GM21381 (cell line): Measurements from ENCODE around the gene FMO5.
A peak's percentile ranks its signal among the peaks of the same experiment; 100 is the strongest.
"Not testable (repeated sequence)": the region's sequence is repeated elsewhere in the genome, so short reads cannot be mapped to it uniquely, and the experiment has no call there.

Source experiments
- ATAC-seq: cut with Tn5 transposase; IDR thresholded peaks from one replicate; pipeline ENCODE4 v1.9.1; 2021; ENCODE audit warnings: mild to moderate bottlenecking, moderate library complexity; ENCODE audit not compliant: unreplicated experiment

Gene FMO5

DNA sequence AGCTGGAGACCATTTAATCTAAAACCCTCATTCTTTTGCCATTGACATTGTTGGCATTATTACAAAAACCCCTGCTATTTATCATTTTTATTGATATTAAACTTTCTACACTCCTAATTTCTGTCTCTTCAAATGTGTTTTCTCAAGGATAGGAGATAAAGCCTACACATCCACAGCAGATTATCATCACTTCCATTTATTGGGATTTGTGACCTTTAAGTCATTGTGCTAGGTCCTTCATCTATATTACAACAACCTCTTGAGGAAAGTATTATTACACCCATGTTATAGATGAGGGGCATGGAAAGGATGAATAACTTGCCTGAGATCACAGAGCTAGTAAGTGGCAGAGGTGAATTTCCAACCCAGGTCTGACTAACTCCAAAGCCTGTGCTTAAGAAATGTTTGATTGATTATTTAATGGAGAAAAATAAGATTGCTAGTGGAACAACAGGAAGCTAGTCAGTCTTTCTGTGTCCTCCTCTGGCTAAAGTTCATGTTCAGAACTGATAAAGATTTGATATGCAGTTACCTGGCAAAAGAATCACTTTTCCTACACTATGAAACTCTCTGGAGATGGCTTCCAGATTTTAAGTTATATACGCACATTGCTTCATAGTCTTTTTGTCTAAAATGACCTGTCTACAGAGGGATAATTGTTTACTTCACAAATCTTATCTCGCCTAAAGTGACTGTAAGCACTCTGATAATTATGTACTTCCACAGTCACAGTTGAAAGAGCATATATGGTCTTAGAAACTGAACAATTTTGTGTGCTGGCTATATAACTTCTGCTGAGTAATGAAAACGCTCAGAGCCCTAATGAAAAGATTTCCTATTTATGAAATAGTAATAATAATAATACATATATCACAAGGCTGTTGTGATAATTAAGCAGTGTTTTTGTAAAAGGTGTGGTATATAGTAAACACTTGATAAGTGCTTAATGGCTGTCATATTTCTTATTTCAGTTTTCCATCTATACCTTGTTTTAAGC lies 15.0 kb downstream of the FMO5 start:
- no peak for ATAC-seq

DNA sequence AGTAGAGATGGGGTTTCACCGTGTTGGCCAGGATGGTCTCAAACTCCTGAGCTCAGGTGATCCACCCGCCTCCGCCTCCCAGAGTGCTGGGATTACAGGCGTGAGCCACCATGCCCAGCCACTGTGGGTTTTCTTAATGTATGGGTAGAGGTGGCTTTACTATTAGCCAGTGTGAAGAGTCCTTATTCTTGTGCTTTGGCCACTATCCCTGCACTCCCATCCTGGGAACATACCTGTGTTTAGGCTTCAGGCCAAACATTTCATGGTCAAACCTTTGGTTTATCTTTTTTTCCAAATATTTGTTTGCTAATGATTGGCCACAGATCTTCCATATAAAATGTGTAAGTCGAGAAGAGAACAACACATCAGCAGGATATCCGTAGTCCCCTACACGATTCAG lies 16.5 kb downstream of the FMO5 start:
- ATAC-seq: no peak

DNA sequence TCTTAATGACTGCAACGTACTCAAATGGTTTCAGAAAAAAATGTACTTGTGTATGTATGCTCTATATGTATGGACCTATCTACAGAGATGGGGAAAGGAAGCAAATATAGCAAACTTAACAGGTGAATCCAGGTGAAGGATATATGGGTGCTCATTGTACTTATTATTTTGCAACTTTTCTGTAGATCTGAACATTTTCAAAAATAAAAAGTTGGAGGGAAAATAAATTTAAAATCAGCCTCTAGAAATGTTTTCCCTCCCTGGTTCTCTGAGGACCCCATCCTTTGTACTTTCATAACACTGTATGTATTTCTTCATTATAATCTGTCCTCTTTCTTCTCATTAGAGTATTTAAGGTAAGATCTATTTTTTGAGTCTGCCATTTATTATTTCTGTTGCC lies 17.9 kb downstream of the FMO5 start:
- ATAC-seq: no peak

DNA sequence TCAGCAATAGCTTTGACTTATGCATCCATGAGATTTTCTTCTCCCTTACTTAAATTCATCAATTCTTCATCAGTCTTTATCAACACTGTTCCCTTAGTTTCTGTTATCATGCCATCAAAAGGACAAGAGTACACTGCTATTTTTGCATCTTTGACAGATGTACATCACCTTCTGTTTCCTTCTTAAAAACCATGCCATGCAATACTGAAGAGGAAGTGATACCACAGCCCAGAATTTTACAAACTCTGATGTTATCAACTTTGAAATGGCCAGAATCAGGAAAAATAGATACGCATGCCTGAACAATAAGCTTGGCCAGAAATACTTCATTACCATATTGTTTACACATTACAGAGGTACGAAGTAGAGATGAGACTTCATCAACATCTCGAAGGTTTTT lies 21.1 kb downstream of the FMO5 start:
- ATAC-seq: no peak

DNA sequence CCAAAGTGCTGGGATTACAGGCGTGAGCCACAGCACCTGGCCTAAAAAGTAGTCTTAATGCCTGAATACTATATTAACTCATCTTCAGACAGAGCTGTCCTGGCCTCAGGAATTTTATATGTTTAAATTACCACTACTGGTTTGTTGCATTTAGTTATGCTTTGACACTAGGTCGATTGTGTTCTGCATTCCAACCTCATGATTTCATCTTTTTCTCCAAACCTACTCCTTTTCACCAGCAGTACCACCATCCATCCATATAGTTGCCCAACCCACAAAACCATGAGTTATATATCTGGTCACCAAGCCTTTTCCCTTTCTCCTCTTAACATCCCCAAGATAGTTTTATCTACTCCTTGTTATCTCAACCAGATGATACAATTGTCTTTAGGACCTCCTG lies 22.6 kb downstream of the FMO5 start:
- no peak for ATAC-seq

DNA sequence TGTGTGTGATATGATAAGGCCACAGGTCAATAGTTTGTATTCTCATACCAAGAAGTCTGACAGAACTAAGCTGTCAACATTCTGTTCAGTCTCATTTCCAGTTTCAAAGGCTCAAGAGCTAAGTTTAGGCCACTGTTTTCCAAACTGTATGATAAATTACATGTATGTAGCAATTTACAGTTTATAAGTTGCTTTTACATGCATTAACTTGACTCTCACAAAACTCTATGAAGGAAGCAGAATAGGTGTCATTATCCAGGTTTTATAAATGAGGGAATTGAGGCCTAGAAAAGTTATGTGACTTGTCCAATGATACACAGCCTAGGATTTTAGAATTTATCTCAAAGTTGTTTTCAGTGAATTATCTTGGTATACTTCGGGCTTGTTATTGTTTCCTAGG lies 23.4 kb downstream of the FMO5 start:
- no peak for ATAC-seq

DNA sequence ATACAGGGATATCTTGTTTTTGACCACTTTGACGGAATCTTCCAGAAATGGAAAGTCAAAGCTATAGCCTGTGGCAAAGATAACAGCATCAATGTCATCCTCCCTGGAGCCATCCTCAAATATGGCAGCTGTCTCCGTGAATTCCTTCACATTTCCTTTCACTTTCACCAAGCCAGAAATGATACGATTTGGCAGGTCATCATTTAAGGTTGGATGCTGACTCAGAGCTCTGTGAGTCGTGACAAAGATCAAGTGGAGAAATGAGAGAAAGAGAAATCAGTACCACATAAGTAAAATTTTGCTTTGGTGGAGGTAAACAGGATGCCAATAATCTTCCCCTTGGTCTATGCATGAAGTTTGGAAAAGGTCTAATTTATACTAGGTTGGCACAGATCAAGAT lies 23.9 kb downstream of the FMO5 start:
- ATAC-seq: no peak

DNA sequence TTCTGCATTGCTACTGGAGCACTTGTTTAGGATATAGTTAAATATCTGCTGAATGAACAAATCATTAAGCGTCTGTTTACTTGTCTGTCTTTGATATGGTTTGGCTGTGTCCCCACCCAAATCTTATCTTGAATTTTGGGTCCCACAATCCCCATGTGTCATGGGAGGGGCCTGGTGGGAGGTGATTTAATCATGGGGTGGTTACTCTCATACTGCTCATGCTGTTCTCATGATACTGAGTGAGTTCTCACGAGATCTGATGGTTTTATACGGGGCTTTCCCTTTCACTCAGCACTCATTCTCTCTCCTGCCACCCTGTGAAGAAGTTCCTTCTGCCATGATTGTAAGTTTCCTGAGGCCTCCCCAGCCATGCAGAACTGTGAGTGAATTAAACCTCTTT lies 27.8 kb downstream of the FMO5 start:
- not testable (repeated sequence) for ATAC-seq

DNA sequence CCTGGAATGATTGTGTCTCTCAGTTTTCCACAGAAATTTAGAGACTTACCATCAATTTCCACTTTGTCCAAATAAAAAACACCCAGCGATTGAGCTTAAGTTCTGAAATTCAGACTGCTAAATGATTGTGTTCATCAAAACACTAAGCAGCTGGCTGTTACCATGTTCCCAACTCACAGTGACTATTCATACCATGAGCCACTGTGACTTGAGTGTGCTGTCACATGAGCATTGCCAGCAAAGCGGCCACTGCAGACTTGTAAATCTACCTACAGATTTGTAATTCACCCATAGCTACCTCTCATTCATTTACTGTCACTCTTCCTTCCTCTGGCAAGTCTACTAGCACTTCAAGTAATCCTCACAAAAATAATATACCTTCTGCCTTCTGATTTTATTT lies 35.6 kb downstream of the FMO5 start:
- ATAC-seq: no peak

DNA sequence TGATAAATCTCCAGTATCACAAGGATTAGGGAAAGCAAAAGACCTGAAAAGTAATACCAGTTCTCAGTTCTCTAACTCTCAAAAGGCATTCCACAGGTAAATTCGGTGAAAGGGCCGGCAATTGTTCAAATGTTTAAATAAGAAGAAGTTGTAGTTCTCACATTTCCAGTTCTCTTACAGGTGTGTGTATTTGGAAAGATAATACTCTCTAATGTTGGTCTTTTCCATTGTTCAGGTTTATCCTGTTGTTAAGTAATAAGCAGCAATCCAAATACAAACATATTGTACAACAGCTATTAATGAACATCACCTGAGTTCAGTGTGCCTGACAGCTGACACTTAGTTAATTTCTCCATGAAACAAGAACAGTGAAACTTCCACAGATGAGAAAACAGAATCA lies 39.7 kb downstream of the FMO5 start:
- no peak for ATAC-seq

DNA sequence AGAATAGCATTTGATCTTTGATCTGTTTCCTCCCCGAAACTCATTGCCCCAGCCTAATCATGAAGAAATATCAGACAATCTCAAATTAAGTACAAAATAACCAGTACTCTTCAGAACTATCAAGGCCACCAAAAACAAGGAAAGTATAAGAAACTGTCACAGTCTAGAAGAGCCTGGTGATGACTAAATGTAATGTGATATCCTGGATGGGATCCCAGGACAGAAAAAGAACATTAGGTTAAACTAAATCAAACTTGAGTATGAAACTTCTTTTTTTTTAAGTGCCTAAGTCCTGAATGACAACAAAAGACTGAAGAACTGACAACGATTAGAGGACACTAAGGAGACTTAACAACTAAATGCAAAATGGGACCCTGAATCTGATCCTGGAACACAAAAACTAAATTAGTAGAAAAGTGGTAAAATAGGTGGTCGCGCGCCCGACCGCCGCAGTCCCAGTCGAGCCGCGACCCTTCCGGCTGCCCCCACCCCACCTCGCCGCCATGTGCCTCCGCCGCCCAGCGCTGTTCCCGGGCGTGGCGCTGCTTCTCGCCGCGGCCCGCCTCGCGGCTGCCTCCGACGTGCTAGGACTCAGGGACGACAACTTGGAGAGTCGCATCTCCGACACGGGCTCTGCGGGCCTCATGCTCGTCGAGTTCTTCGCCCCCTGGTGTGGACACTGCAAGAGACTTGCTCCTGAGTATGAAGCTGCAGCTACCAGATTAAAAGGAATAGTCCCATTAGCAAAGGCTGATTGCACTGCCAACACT lies 47.3 kb downstream of the FMO5 start:
- ATAC-seq: no peak

DNA sequence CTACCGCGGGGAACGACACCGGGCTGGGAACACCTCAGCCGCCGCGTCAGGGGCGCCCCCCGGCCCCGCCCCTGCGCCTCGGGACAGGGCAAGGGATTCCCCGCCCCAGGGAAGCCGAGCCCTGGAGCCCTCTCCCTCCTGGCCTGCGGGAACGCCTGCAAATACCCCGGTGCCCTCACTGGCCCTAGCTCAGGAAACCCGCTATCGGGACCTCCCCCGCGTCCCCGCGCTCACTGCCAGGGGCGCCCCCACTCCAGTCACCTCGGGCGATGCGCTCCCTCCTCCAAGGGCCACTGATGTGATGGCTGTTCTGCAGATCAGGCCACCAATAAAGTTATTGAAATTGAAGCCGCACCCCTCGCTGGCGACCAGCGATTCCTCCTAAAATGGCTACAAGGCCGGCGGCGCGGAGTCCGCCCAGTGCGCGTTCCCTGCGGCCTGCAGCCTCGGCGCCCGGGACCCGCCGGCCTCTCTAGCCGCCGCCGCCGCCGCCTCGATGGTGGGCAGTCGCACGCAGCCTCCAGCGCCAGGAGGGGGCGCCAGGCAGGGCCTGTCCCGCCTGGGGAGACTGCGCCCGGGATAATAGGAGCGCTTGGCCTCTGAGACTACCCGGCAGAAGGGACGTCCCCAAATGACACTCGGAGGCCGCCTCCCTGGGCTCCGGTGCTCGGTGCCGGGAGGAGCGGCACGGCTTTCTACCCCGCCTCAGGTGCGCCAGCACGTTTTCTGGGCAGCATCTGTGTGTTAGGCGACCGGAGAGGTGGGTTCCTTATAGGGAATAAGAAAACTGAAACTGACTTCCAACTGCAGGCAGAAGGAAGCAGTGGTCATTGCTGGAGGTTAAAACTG lies 52.7 kb downstream of the FMO5 start, which contains the start of gene PRKAB2:
PRKAB2 (minus strand) TSS at position 303 of the 849 bp plus-strand sequence. CDS start 326 bp downstream, outside the sequence.
- ATAC-seq: peak; percentile 88

DNA sequence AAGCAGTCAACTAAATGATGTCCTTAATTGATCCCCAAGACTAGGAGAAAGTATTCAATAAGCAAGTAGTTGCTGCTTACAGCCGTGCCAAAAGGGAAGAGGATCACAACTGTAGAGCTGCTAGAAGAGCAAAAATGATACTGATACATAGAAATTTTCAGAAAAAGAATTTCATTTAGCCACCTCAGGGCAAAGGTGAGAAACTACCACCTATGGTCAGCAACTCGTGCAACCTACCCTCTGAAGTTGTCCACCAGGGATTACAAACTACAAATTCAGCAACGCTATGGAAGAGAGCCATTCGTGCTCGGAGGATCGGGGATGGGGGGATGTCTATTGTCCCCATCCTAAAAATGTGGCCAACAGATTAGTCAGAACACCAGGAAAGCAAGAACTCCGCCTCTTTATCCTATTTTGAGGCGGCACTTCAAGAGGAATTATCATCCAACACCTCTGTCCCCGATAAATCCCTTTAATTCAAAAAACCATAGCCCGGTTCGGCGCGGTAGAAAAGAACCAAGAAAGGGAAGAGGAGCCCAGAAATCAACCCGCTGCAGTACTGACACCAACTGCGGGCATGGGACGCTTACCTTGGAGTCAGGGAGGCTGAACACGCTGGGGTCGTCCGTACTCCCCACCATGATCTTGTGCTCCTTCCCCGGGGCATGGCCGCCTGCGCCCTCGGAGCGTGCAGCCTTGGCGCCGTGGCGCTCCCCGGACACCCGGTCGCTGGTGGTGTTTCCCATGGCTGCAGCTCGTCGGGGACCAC lies 53.6 kb downstream of the FMO5 start:
- ATAC-seq: no peak

DNA sequence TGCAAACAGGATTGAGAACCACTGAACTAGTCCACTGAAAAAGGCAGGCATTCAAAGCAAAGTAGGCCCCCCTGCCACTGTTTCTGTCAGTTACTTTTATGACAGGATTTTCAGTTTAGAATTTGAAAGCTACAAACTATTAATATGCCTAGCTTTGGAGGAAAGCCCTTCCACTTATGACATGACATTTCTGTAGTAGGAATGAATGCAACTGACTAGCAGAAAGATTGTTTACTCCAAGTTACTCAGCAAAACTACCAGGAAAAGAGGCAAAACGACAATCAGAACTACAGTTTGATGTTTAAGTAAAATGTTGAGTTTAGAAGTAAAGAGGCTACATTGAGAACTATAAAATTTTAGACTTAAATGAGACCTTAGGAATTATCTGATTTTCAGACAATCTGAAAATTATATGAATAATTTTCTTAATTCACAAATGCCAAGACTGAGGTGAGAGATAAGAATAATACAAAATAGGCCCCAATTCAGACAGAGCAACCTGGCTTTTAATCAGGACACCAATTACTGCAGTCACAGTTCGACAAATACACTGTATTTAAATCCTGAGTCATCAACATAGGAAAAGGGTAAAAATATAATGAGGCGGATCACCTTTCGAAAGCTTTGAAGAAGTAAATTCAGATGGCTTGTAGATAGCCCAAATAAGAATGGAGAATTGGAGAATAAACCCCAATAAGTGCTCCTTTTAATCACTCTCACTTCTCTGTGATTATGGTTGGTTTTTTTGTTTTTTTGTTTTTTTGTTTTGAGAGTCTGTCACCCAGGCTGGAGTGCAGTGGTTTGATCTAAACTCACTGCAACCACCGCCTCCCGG lies 55.1 kb downstream of the FMO5 start:
- ATAC-seq: no peak

DNA sequence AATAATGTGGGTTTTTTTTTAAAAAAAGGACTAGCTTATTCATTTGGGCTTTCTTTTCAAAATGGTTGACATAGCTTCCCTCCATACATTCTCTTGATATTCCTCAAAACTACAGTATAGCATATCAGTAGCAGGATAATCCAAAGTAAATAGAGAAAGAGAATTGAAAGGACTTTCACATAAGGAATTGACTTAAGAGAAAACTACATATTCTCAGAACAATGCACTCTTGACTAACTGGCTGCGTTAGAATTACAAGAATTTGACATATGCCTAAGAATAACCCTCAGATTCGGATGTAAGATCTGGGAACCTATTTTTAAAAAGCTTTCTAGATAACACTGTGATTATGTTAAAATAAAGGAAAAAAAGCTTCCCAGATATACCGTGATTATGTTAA lies 56.0 kb downstream of the FMO5 start:
- no peak for ATAC-seq

DNA sequence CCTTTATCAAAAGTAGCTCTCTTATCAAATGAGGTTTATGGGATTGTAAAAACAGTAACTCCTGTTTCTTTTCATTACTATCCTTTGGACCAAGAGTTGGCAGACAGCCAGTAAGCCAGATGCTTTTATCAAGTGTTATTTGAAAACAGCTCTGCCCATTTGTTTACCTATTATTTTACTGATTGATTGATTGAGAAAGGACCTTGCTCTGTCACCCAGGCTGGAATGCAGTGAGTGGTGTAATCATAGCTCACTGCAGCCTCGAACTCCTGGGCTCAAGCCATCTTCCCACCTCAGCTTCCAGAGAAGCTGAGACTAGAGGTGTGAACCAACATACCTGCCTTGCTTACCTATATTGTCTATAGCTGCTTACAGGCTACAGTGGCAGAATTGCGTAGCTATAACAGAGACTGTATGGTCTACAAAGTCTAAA lies 56.5 kb downstream of the FMO5 start:
- no peak for ATAC-seq

DNA sequence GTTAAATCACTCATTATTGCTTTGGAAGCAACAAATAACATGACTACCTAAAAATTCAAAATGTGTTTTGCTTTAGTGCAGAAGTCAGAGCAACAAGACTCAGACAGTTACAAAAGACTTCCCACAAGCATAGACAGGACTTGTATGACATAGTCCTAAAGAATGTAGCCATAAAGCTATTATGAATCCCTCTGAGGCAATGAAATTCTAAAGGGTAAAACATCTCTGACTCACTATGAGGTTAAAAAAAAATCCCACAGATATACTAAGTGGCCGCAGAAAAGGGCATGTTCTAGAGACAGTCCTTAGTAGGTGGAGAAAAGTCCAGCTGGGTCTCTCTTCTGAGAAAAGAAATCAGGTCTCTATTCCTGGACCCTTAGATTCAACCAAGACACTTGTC lies 57.8 kb downstream of the FMO5 start:
- ATAC-seq: no peak

DNA sequence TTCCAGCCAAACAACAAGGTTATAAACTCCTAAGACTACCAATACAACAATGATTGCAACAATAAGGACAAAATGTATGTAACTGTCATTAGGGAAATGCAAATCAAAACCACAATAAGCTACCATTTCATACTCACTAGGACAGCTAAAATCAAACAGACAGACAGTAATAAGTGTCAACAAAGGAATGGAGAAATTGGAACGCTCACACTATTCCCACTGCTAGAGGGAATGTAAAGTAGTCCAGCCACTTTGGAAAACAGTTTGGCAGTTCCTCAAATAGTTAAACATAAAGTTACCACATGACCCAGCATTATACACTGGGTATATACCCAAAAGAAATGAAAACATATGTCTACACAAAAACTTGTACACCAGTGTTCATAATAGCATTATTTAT lies 62.1 kb downstream of the FMO5 start:
- no peak for ATAC-seq

DNA sequence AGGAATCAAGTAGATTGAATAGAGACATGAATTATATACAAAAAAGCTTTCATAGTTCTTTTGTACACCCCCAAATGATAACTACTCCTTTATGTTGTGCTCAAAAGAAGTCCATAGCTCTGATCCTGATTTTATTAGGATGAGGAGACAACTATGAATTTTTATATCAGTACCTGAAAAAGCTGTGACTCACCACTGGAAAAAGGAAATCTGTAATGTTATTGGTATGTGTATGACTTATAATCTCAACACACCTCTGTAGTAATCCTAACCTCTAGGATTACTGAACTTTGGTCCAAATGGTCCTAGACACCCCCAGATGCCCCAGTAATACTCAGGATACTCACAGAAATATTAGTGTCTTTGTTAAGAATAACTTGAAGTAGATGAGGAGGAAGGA lies 63.0 kb downstream of the FMO5 start:
- no peak for ATAC-seq
